CD14-positive monocyte (primary cell): ENCODE measurements around the gene PDGFB. TPM values are rescaled to one million over a fixed set of nuclear protein-coding genes. Genes with fewer than 3 reads are reported as not detected.
A peak's percentile ranks its signal among the peaks of the same experiment; 100 is the strongest.

Experiments
- DNase-seq, 3 donors: peaks; one replicate each; pipeline ENCODE4 v3.0.0-alpha.2; 2011 to 2022
- H2AFZ ChIP-seq: 2 replicates; pipeline ENCODE4 v1.6.0; 2012; ENCODE audit warnings: mild to moderate bottlenecking, low read depth, low read length, inconsistent platforms; ENCODE audit not compliant: insufficient read depth, poor library complexity, severe bottlenecking
- H3K27ac ChIP-seq, 2 donors: 1 replicate in 1 of 2; 2 replicates in 1 of 2; pipeline ENCODE4 v1.5.1; 2012 to 2013; ENCODE audit warnings: low read length in 2 of 2, control low read depth in 1 of 2, inconsistent platforms in 1 of 2, low read depth in 1 of 2, mild to moderate bottlenecking in 1 of 2
- H3K27me3 ChIP-seq, 2 donors: one replicate each; pipeline versions ENCODE4 v1.6.0 to v1.6.1; 2011 to 2013; ENCODE audit warnings: low read length in 2 of 2; ENCODE audit not compliant: control insufficient read depth in 2 of 2, insufficient read depth in 2 of 2
- H3K36me3 ChIP-seq, 2 donors: replicated peaks in 1 of 2; 1 replicate in 1 of 2; 2 replicates in 1 of 2; pipeline versions ENCODE4 v1.5.1 to v1.6.1; 2012 to 2013; ENCODE audit warnings: low read length in 2 of 2, control low read depth in 1 of 2, inconsistent platforms in 1 of 2, mild to moderate bottlenecking in 1 of 2; ENCODE audit not compliant: insufficient read depth in 2 of 2, control insufficient read depth in 1 of 2
- H3K4me1 ChIP-seq, 2 donors: 1 replicate in 1 of 2; 2 replicates in 1 of 2; pipeline versions ENCODE4 v1.5.1 to v1.6.1; 2012 to 2013; ENCODE audit warnings: low read length in 2 of 2, control low read depth in 1 of 2, inconsistent platforms in 1 of 2, mild to moderate bottlenecking in 1 of 2, moderate library complexity in 1 of 2; ENCODE audit not compliant: insufficient read depth in 2 of 2, control insufficient read depth in 1 of 2
- H3K4me2 ChIP-seq: replicated peaks from 2 replicates; pipeline ENCODE3; 2012; ENCODE audit warnings: low read length, moderate library complexity, mild to moderate bottlenecking; ENCODE audit not compliant: poor library complexity, severe bottlenecking; ENCODE audit errors: extremely low read depth
- H3K4me3 ChIP-seq, 3 experiments: fragments of 200-600 bp in 1 of 3; sonication (generic) in 1 of 3; replicated peaks in 1 of 3; 1 replicate in 2 of 3; 2 replicates in 1 of 3; pipeline ENCODE4 v1.5.1; 2011 to 2013; ENCODE audit warnings: low read length in 3 of 3, mild to moderate bottlenecking in 3 of 3, control low read depth in 2 of 3, low read depth in 2 of 3, inconsistent platforms in 1 of 3, moderate library complexity in 1 of 3
- H3K79me2 ChIP-seq: 2 replicates; pipeline ENCODE4 v1.6.0; 2012; ENCODE audit warnings: mild to moderate bottlenecking, control low read depth, inconsistent platforms, low read length, moderate library complexity; ENCODE audit not compliant: insufficient read depth
- H3K9ac ChIP-seq: 2 replicates; pipeline ENCODE4 v1.6.0; 2017; ENCODE audit warnings: low read length, mild to moderate bottlenecking; ENCODE audit not compliant: insufficient read depth, poor library complexity, severe bottlenecking
- H3K9me3 ChIP-seq, 2 donors: replicated peaks in 1 of 2; 1 replicate in 1 of 2; 2 replicates in 1 of 2; pipeline versions ENCODE4 v1.5.1 to v1.6.1; 2012 to 2013; ENCODE audit warnings: low read length in 2 of 2, control low read depth in 1 of 2; ENCODE audit not compliant: control insufficient read depth in 1 of 2, insufficient read depth in 1 of 2
- H4K20me1 ChIP-seq: 2 replicates; pipeline ENCODE4 v1.6.0; 2012; ENCODE audit warnings: mild to moderate bottlenecking, low read length, control low read depth, moderate library complexity; ENCODE audit not compliant: insufficient read depth
- H3K27ac Mint-ChIP-seq, 7 donors: one replicate each; pipeline ENCODE4 v1.8.0; 2020; ENCODE audit warnings: mild to moderate bottlenecking in 7 of 7, mixed read lengths in 7 of 7, moderate library complexity in 6 of 7, inconsistent platforms in 2 of 7
- H3K27me3 Mint-ChIP-seq, 3 donors: one replicate each; pipeline ENCODE4 v1.8.0; 2021 to 2022; ENCODE audit warnings: low read depth in 3 of 3, mild to moderate bottlenecking in 3 of 3, mixed read lengths in 3 of 3, moderate library complexity in 3 of 3, inconsistent platforms in 1 of 3
- H3K36me3 Mint-ChIP-seq, 2 donors: one replicate each; pipeline ENCODE4 v1.8.0; 2020; ENCODE audit warnings: mixed read lengths in 2 of 2, inconsistent platforms in 1 of 2, mild to moderate bottlenecking in 1 of 2
- H3K4me1 Mint-ChIP-seq: one replicate; pipeline ENCODE4 v1.8.0; 2020; ENCODE audit warnings: mild to moderate bottlenecking, mixed read lengths
- H3K4me3 Mint-ChIP-seq, 2 donors: one replicate each; pipeline ENCODE4 v1.8.0; 2020; ENCODE audit warnings: mild to moderate bottlenecking in 2 of 2, mixed read lengths in 2 of 2, moderate library complexity in 1 of 2
- H3K9me3 Mint-ChIP-seq, 7 donors: one replicate each; pipeline ENCODE4 v1.8.0; 2020 to 2022; ENCODE audit warnings: mixed read lengths in 7 of 7, mild to moderate bottlenecking in 6 of 7, moderate library complexity in 6 of 7, inconsistent platforms in 2 of 7
- CTCF ChIP-seq: fragments of 200-600 bp; IDR thresholded peaks from one replicate; pipeline ENCODE4 v1.8.0; 2022; ENCODE audit warnings: antibody characterized with exemption, mild to moderate bottlenecking
- WGBS: methylation state at CpG from one replicate; pipeline ENCODE4 v1.1.5; 2013; ENCODE audit warnings: missing lambda C conversion rate; ENCODE audit not compliant: insufficient coverage; 5-methylcytosine and 5-hydroxymethylcytosine counted together
- intact Hi-C, 2 donors: fragments of 100-400 bp; cut with micrococcal nuclease; formaldehyde crosslinking; loops; one replicate each; pipeline versions ENCODE4 v1.15.0 to v1.15.1; 2023
- polyA plus RNA-seq, 3 donors: library from polyadenylated mRNA; depleted of rRNA in 1 of 3; unstranded in 2 of 3; stranded (reverse) in 1 of 3; fragments of 300-500 nt in 2 of 3; fragments of >200 nt in 1 of 3; fragmentation: Illumina TruSeq in 2 of 3; gene quantifications; 1 replicate in 2 of 3; 2 replicates in 1 of 3; pipeline ENCODE4 v1.2.3, GENCODE V29; 2012 to 2021

PDGFB gene
- polyA plus RNA-seq, 3 donors = 0.15 TPM; not detected in 2

GRCh38 chr22:39256186-39256552, 11.4 kb upstream of the PDGFB start:
- peaks cover 0 to under 1% of the 10 kb centered on the region in 2 donors for H3K36me3 Mint-ChIP-seq
- H4K20me1 ChIP-seq = no peaks in the 10 kb centered on the region
- H3K4me1 ChIP-seq = no peaks in the 10 kb centered on the region
- no peak overlapping the region for H3K4me3 ChIP-seq
- no peaks in the 10 kb centered on the region for H3K36me3 ChIP-seq
- H3K9ac ChIP-seq = no peak overlapping the region
- H2AFZ ChIP-seq = no peak overlapping the region
- DNase-seq = no peak
- peaks cover 51 to 75% (median 61%) of the 10 kb centered on the region in 3 donors for H3K27me3 Mint-ChIP-seq
- no peak overlapping the region for H3K4me3 Mint-ChIP-seq
- TF ChIP-seq CTCF = no peak
- H3K9me3 ChIP-seq = peaks cover 3 to 4% of the 10 kb centered on the region in 2 donors
- intact Hi-C loops = no loop called here
- H3K27ac ChIP-seq = no peak overlapping the region
- H3K4me1 Mint-ChIP-seq = peaks cover 15% of the 10 kb centered on the region
- H3K27ac Mint-ChIP-seq = no peak overlapping the region
- H3K4me2 ChIP-seq = no peak overlapping the region
- peaks cover 5 to 11% (median 6%) of the 10 kb centered on the region in 7 donors for H3K9me3 Mint-ChIP-seq
- H3K27me3 ChIP-seq = peaks cover 2 to 54% of the 10 kb centered on the region in 2 donors
- H3K79me2 ChIP-seq = no peaks in the 10 kb centered on the region
- WGBS = 93% methylated on average over 7 of the region's 11 CpGs

- Histone ChIP-seq H3K4me1 (no peaks in the 10 kb centered on the region), H3K27me3 (peaks cover 2 to 59% of the 10 kb centered on the region in 2 donors), H3K9ac (no peak overlapping the region), H3K4me3 (no peak overlapping the region), H3K4me2 (no peak overlapping the region), H3K79me2 (no peaks in the 10 kb centered on the region), H3K9me3 (no peaks in the 10 kb centered on the region), H3K27ac (no peak overlapping the region), H3K36me3 (no peaks in the 10 kb centered on the region), H2AFZ (no peak overlapping the region), H4K20me1 (no peaks in the 10 kb centered on the region)
- H3K4me3 Mint-ChIP-seq = peak overlapping the region in 1 of 2 donors; percentile 40
- peak in 1 of 3 donors; percentile 35 for DNase-seq
- no peak for TF ChIP-seq CTCF
- peaks cover 0 to 5% (median 2%) of the 10 kb centered on the region in 7 donors for H3K9me3 Mint-ChIP-seq
- H3K27me3 Mint-ChIP-seq = peaks cover 55 to 78% (median 65%) of the 10 kb centered on the region in 3 donors
- no peaks in the 10 kb centered on the region for H3K36me3 Mint-ChIP-seq
- intact Hi-C loops = no loop called here
- peak overlapping the region in 1 of 7 donors; percentile 27 for H3K27ac Mint-ChIP-seq
- H3K4me1 Mint-ChIP-seq = peaks cover 15% of the 10 kb centered on the region
- WGBS = 85% methylated on average over 12 of the region's 16 CpGs
These were observed 10.8 kb upstream of the PDGFB start for GRCh38 chr22:39255449-39256185.
